Pancreas (tissue), 10 donors: ENCODE results near the gene SPG21. TPM values are rescaled to one million over a fixed set of nuclear protein-coding genes. Genes with fewer than 3 reads are reported as not detected.

ENCODE experiments used
- ATAC-seq, 4 donors: fragments of 200-7000 bp; cut with Tn5 transposase; one replicate each; pipeline versions ENCODE4 v1.8.0 to v1.9.1; 2020; ENCODE audit warnings: mild to moderate bottlenecking in 4 of 4, moderate library complexity in 4 of 4
- DNase-seq, 6 donors: peaks; one replicate each; pipeline ENCODE4 v3.0.0-alpha.2; 2020
- FAIRE-seq: peaks from 2 replicates; lab custom pipeline; 2012; peaks lifted over from hg19 to GRCh38; lab: Jason Lieb, UNC
- H3K27ac ChIP-seq, 4 donors: fragments of 200-600 bp; sonication (generic); 1 replicate in 3 of 4; 2 replicates in 1 of 4; pipeline versions ENCODE4 v1.5.0 to v1.8.0; 2020
- H3K27me3 ChIP-seq, 4 donors: fragments of 200-600 bp; one replicate each; pipeline ENCODE4 v1.8.0; 2021
- H3K36me3 ChIP-seq, 3 donors: fragments of 200-600 bp; sonication (generic) in 1 of 3; one replicate each; pipeline versions ENCODE4 v1.5.0 to v1.8.0; 2020 to 2021
- H3K4me1 ChIP-seq, 3 donors: fragments of 200-600 bp; one replicate each; pipeline ENCODE4 v1.8.0; 2021
- H3K4me3 ChIP-seq, 4 donors: fragments of 200-600 bp; sonication (generic) in 2 of 4; one replicate each; pipeline versions ENCODE4 v1.5.0 to v1.8.0; 2020 to 2021
- H3K9me3 ChIP-seq, 4 donors: fragments of 200-600 bp; one replicate each; pipeline ENCODE4 v1.8.0; 2021
- CTCF ChIP-seq, 4 donors: fragments of 200-600 bp; sonication (generic) in 3 of 4; IDR thresholded peaks; one replicate each; pipeline versions ENCODE4 v1.5.0 to v1.8.0; 2021; ENCODE audit warnings: antibody characterized with exemption in 4 of 4
- WGBS, 2 donors: extraction: QIAGEN DNeasy Blood & Tissue Kit; methylation state at CpG; one replicate each; pipeline ENCODE4 v1.1.7; 2013; 5-methylcytosine and 5-hydroxymethylcytosine counted together
- intact Hi-C, 3 donors: fragments of 100-400 bp; cut with DNase I; formaldehyde crosslinking; loops; one replicate each; pipeline versions ENCODE4 v1.11.1 to v1.14.2; 2022
- polyA plus RNA-seq, 2 donors: library from polyadenylated mRNA; stranded (reverse); fragments of 200-250 nt; gene quantifications; one replicate each; pipeline ENCODE4 v1.2.3, GENCODE V29; 2013
- total RNA-seq, 6 donors: library from RNA; stranded (reverse); fragmentation: NEBNext Ultra II Directional in 4 of 6; extraction: Animal tissue kit (Norgen Biotek cat#: 25700) in 4 of 6; gene quantifications; one replicate each; pipeline versions ENCODE4 v1.2.1 to v1.2.4, GENCODE V29; 2021 to 2023
- donor health status: healthy with polysubstance abuse.
- donor health status: DM: no; HTN: no; CAD: no; lungs with moderate emphysema.
- donor health status: DM: no; HTN: no; CAD: no.
- donor health status: control.
- donor health status: control.
- donor health status: Bipolar disorder and iron deficiency.
- donor health status: DM: yes; HTN: yes; CAD: no.
- donor health status: DM: no; HTN: no; CAD: no.
- donor health status: DM: no; HTN: no; CAD: no.
- donor health status: DM: yes; HTN: yes; CAD: no.

SPG21 gene
- total and polyA plus RNA-seq, 8 donors, result 21.1 to 40.2 (median 29.5) TPM

DNA sequence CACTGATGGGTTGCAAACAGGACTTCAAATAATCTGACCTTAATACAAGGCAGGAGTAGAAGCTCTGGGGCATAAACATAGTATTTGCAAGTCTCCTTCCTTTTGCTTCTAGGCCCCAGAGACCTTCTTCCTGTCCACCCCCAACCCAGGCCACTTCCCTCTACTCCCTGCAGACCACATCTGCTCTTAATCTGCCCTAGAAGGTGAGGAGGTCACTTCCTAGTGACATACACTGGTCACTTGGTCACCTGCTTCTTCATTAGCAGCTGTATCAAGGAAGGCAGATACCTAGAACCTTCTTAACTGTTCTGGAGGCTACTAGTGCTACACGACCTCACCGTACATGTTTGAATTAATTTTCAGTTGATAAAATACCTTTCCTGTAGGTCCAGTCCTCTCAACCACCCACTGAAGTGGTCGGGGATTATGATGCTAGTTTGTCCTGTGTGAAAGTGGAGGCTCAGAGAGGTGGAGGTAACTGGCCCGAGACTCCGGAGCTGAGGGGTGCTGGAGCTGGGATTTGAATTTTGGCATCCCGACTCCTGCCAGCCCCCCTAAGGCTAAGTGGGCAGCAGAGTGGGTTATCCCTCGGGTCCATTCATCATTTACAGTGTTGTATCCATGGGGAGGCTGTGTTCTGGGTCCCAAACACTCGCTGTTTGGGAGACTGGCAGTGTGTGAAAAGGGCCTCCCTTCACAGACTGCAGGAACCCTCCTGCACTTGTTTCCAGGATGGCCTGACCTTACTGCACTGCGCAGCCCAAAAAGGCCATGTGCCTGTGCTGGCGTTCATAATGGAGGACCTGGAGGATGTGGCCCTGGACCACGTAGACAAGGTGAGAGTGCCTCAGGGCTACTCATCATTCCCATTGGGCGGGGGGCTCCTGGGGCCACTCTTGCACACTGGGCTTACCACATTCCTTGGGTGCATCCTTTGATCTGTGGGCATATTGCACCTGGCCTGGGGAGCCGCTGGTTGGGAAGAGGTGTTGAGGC, 64.1 kb downstream of the SPG21 start:
- no peaks in the 10 kb centered on the region for H3K36me3 ChIP-seq
- TF ChIP-seq CTCF (IDR thresholded peaks at IDR 0.05), result no peak
- no peak overlapping the region for H3K4me3 ChIP-seq
- H3K9me3 ChIP-seq, result no peaks in the 10 kb centered on the region
- intact Hi-C loops, result no loop called here
- no peak for DNase-seq
- no peak for FAIRE-seq
- no peaks in the 10 kb centered on the region for H3K27me3 ChIP-seq
- ATAC-seq, result no peak
- WGBS, 2 donors, result 85 to 87% methylated on average over 13 of the region's 13 CpGs
- no peaks in the 10 kb centered on the region for H3K4me1 ChIP-seq
- H3K27ac ChIP-seq, result no peak overlapping the region

DNA sequence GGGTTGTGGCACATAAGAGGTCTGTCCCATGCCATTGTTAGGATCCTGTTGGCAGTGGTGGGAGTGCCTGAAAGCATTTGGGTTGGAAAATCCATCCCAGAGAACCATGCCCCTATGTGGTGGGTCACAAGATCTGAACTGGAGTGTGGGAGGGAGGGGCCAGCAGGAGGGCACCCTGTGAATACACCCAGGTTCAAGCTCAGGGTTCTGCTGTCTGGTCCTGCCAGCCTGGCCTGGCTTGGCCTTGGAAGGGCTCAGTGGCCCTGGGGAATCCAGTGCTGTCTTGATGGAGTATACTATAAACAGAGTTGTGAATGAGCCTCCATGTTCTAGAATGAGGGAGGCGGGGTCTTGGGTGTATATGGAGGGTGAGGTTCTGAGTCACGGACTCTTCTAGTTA, 66.2 kb downstream of the SPG21 start:
- no peak for TF ChIP-seq CTCF (IDR thresholded peaks at IDR 0.05)
- Histone ChIP-seq H3K27ac (no peak overlapping the region), H3K4me3 (no peak overlapping the region)

GRCh38 chr15:64921711-64922110, 68.0 kb downstream of the SPG21 start:
- no peak for TF ChIP-seq CTCF (IDR thresholded peaks at IDR 0.05)

More for the DNA sequence above, 66.2 kb downstream of the SPG21 start:
- no peaks in the 10 kb centered on the region for H3K9me3 ChIP-seq
- intact Hi-C loops, result no loop called here
- ATAC-seq (no peak), FAIRE-seq (no peak), DNase-seq (no peak)
- WGBS, 2 donors, result 95 to 97% methylated on average over 2 of the region's 2 CpGs
- no peaks in the 10 kb centered on the region for H3K36me3 ChIP-seq
- no peaks in the 10 kb centered on the region for H3K4me1 ChIP-seq
- H3K27me3 ChIP-seq, result no peaks in the 10 kb centered on the region

GRCh38 chr15:64919721-64920120, 70.0 kb downstream of the SPG21 start:
- TF ChIP-seq CTCF (IDR thresholded peaks at IDR 0.05), result no peak
- H3K36me3 ChIP-seq, result no peaks in the 10 kb centered on the region
- H3K4me3 ChIP-seq, result no peak overlapping the region
- H3K9me3 ChIP-seq, result no peaks in the 10 kb centered on the region
- ATAC-seq, result no peak
- H3K27ac ChIP-seq, result no peak overlapping the region
- 93 to 96% methylated on average over 4 of the region's 4 CpGs for WGBS, 2 donors
- H3K4me1 ChIP-seq, result no peaks in the 10 kb centered on the region
- no peak for DNase-seq
- FAIRE-seq, result no peak
- H3K27me3 ChIP-seq, result no peaks in the 10 kb centered on the region
- intact Hi-C loops, result loop anchor here in 1 of 3 donors (10.0 kb wide), 1 partner anchor 185 kb away; no protein-coding TSS in a partner anchor

More at GRCh38 chr15:64921711-64922110, 68.0 kb downstream of the SPG21 start:
- Histone ChIP-seq H3K4me1 (no peaks in the 10 kb centered on the region), H3K27ac (no peak overlapping the region), H3K9me3 (no peaks in the 10 kb centered on the region), H3K36me3 (no peaks in the 10 kb centered on the region), H3K4me3 (no peak overlapping the region), H3K27me3 (no peaks in the 10 kb centered on the region)
- intact Hi-C loops, result no loop called here
- ATAC-seq (no peak), DNase-seq (no peak), FAIRE-seq (no peak)
- WGBS, 2 donors, result 87 to 88% methylated on average over 6 of the region's 6 CpGs

GRCh38 chr15:64917211-64917610, 72.5 kb downstream of the SPG21 start:
- intact Hi-C loops, result loop anchor here in 1 of 3 donors (10.0 kb wide), 1 partner anchor 182 kb away; no protein-coding TSS in a partner anchor
- FAIRE-seq (no peak), ATAC-seq (no peak), DNase-seq (no peak)
- 92 to 94% methylated on average over 9 of the region's 9 CpGs for WGBS, 2 donors
- H3K27me3 ChIP-seq, result no peaks in the 10 kb centered on the region
- no peak overlapping the region for H3K4me3 ChIP-seq
- H3K4me1 ChIP-seq, result no peaks in the 10 kb centered on the region
- no peak overlapping the region for H3K27ac ChIP-seq
- no peak for TF ChIP-seq CTCF (IDR thresholded peaks at IDR 0.05)
- no peaks in the 10 kb centered on the region for H3K9me3 ChIP-seq
- H3K36me3 ChIP-seq, result no peaks in the 10 kb centered on the region
